GM18526 (cell line): Measurements from ENCODE around the gene ZNRF3.

Experiments used
- POLR2A ChIP-seq: IDR thresholded peaks from 3 replicates; pipeline ENCODE4 v1.6.1; 2011; ENCODE audit not compliant: insufficient read length; ENCODE audit errors: extremely low read depth

ZNRF3 gene

DNA sequence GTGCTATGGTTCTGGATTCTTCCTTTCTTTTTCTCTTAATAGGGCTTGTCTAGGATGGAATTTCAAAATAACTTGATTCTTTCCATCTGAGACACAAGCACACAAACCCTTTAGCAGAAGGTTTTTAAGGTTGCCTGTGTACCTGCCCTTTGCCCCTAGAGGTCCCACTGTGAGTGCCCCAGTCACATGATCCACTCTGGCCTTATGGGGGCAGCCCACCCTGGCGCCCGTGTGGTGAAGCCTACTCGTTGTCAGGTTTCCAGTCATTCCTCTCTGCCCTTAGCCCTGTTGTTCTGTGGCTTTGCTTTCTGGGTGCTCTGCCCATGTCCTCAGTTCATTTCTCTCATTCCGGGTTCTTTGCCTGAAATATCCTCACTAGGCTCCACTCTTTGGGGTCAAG lies 51.8 kb downstream of the ZNRF3 start:
- TF ChIP-seq POLR2A = no peak

DNA sequence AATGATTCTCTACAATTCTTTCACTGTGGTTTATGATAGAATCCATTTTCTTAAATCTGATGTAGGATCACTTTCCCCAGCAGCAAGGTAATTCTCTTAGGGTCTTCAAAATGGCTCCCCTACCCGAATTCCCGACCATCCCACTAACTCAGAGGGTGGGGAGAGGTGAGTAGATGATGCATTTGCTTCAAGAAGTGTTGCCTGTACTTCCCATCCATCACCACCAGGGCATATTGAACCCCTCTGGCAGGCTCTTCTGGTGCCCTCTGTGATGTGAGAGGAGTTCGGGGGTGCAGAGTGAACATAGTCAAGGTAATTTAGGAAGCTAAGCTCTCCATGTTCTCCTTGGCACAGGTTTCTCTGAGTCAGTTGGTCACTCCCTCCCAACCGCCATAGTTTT lies 52.3 kb downstream of the ZNRF3 start:
- TF ChIP-seq POLR2A = no peak

DNA sequence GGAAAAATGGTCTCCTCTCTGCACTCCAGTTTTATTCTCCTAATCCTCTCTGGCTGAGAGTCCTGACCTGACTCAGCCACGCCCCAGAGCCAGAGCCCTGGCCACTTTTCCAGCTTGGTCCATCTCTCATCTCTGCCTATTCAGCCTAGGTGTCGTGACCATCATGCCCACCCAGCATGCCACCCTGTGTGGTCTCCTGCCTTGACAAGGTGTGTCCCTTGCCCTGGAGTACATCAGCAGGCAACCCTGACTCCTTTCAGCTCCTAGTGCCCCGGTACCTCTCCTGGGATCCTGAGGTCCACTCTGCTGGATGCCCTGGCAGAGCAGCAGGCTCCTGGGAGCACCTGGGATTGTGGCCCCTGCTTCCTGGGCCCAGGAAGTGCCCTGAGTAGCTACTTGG lies 52.8 kb downstream of the ZNRF3 start:
- TF ChIP-seq POLR2A = no peak

DNA sequence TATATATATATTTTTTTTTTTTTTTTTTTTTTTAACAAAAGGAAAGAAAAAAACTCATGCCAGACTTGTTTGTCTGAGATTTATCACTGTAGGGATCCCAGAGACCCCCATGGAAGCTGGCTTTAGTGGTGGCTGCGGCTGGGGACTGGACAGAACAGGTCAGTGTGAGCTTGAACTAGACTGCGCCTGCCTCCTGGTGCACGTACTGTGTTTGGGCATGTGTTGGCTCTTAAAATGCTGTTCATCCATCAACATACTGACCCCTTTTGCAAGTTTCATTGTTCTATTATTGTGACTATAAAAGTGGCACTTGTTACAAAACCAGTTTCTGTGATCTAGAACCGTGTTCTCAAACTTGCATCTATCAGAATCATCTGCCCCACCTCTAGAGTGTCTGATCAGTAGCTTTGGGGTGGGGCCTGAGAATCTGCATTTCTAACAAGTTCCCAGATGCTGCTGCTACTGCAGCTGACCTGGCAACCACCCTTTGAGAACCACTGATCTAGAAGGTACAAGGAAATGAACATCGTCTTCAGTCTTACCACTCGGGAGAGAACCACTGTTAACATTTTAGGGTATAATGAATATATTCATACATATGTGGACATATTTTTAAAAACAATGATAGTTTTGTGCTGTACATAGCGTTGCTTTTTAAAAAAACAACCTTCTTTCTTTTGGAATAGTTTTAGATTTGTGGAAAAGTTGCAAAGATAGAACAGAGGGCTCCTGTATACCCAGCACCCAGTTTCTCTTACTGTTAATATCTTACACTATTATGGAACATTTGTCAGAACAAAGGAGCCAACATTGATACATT lies 54.0 kb downstream of the ZNRF3 start:
- no peak for TF ChIP-seq POLR2A

DNA sequence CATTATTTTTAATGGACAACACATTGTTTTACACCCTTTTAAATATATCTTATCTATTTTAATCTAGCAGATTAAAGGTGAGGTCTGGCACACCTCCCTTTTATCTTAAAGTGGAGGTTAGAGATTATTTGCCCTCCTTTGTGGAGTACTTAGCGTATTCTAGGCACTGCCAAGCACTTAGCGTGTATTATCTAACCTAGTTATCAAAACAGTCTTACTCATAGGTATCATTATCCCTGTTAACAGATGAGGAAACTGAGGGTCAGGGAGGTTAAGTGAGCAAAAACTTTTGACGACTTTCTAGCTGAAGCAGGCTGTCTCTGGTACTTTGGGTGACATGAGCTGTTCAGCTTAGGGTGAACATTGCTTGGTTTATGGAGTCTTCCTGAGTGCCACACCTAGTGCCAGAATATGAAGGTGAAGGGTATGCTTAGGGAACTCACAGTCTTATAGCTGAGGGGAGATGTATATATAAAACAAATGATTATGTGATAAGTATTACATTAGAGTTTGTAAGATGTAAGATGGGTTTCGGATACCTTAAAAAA lies 55.0 kb downstream of the ZNRF3 start:
- no peak for TF ChIP-seq POLR2A

DNA sequence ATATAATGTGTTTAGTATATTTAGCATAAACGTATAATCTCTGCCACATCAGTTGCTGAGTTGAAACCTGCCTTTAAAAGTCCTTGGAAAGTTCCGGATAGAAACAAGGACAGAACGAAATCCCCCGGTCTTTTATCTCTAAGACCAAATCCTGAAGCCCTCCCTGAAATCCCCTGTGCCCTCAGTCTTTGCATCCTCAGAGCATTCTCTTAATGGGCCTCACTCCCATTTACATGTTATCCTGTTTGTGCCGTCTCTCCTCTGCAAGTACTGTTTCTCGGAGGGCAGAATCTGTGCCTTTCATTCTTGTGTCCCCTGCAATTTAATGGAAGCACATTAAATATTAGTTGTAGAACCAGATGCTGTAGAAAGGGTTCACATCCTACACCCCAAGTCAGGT lies 56.0 kb downstream of the ZNRF3 start:
- no peak for TF ChIP-seq POLR2A

DNA sequence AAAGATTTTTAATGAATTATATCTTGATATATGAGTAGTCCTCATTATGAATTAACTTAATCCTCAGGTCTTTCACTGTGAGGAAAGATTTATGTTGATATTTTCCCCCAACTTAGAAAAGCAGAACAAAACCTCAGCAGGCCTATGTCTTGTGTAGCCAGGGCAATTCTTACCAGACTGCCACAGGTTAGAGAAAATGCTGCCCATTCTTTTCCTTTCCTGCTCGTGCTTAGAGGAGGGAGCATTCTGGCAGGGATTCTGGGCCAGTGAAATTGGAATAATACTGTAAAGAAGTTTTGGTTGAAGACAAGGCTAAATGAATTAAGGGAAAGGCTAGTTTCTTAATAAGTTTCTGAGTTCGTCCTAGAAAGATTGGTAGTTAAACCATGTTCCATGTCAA lies 56.6 kb downstream of the ZNRF3 start:
- no peak for TF ChIP-seq POLR2A

DNA sequence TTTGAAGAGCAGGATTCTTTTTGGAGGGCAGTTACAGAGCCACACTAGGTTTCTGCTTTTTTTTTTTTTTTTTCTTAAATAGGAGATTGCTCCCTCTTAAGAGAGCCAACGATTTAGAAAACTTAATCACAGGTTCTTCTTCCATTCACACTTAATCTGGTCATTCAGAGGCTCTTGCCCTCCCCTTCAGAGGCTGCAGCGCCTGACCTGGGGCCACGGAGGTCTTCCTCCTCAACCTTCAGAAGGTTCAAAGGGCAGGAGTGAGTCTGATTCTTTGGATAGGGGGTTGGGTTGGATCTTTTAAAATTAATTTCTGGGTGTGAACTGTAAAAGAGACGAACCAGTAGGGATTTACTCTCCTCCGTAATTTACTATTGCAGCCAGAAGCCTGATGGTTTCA lies 57.1 kb downstream of the ZNRF3 start:
- no peak for TF ChIP-seq POLR2A

DNA sequence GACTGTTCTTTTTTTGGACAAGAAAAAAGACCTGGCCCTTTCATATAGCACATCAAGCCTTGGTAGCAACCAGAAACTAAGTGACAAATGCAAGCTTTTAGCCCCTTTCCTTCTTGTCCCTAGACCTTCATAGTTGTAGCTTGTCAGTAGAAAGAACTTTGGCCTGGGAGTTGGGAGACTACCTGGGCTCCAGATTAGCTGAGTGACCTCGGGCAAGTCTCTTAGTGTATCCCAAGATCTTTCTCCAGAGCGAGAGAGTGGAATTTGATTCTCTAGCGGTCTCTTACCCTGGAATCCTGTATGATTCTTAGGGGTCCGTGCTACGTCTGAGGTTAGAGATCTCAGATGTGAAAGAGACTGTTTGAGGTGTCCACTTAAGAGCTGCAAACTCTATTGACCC lies 59.0 kb downstream of the ZNRF3 start:
- TF ChIP-seq POLR2A = no peak

DNA sequence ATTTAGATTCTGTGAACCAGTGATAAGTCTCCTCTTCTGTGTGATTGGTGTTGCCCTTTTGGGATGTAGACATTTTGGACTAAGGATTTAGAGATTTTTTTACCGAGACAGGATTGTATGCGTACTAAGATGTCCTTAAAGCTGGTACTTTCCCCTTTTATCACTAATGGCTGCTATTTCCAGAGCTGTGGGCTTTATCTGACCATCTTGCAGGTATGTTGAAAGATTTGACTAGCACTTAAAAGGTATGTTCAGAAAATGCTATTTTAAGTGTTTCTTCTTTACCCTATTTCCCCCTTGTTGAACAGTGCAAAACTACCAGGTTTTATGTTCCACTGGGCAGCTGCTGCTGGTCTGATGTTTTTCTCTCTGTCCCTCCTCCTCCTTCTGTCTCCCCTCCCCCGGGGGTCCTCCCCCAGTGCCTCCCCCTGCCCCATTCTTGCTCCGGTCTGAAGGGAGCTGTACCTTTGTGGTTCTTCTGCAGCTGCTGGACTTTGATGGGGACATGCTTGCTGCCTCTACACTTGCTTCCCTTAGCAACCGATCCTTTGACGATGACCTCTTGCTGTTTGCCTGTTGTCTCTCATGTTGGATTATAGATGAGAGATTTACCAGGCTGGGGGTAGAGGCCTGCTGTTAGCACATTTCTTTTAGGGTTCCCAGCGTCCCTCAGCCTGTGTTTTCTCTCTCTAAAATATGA lies 59.6 kb downstream of the ZNRF3 start:
- no peak for TF ChIP-seq POLR2A

DNA sequence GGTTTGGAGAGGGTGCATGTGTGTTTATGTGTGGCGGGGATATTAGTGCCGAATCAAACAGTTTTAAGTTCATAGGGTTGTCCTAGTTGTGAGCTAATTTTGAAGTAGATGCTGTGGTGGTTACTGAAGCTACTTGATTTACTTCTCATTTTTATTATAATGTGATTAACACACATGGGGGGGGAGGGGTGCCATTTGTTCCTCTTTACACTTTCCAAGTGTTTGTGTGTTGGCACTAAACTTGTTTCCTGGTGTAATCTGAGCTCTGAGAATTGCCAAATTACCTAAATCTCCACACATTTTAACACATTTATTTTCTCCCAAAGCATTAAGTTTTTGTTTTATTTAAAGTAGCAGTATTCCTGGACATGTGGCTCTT lies 60.1 kb downstream of the ZNRF3 start:
- TF ChIP-seq POLR2A = no peak

DNA sequence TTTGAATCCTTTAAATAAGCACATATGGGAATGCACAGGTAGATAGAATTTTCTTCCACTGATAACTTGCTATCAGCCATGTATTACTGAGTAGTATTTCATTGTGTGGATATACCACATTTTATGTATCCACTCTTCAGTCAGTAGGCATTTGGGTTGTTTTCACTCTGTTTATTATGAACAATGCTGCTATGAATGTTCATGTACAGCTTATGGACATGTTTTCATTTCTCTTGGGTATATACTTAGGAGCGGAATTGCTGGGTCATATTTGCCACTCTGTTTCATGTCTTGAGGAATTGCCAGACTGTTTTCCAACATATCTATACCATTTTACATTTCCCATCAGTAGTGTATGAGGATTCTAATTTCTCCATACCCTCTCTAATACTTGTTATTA lies 63.8 kb downstream of the ZNRF3 start:
- no peak for TF ChIP-seq POLR2A

DNA sequence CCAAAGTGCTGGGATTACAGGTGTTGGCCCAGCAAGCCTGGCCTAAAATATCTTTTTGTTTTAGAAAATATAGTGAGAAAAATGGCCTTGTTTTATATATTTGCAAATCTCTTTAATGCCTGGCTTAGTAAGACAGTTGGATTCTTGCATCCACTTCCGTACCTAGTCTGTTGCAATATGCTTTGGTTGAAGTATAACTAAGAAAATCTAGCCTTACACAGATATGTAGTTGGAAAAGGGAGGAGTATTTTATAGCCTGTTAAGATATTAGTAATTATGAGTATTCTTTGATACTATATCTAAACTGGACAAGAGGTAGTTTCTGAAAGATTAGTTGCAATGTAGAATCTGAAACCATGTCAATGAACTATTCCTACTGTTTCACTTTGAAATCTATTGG lies 65.1 kb downstream of the ZNRF3 start:
- TF ChIP-seq POLR2A = no peak

DNA sequence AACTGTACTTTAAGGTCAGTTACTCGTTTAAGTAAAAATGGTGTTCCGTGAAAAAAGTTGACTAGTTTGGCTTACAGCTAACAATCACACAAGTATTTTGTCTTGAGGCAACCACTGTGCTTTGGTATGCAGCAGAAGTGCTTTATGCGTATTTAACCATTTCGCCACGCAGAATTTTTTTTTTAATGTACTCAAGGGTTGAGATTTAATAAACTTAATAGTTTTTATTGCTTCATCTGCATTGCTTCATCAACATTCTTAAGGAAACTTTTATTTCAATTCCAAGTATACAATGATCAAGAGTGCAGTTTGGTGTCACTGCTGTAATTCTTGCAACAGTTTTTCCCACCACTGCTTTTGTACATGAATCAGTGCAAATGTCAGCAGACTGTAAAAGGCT lies 66.4 kb downstream of the ZNRF3 start:
- TF ChIP-seq POLR2A = no peak

DNA sequence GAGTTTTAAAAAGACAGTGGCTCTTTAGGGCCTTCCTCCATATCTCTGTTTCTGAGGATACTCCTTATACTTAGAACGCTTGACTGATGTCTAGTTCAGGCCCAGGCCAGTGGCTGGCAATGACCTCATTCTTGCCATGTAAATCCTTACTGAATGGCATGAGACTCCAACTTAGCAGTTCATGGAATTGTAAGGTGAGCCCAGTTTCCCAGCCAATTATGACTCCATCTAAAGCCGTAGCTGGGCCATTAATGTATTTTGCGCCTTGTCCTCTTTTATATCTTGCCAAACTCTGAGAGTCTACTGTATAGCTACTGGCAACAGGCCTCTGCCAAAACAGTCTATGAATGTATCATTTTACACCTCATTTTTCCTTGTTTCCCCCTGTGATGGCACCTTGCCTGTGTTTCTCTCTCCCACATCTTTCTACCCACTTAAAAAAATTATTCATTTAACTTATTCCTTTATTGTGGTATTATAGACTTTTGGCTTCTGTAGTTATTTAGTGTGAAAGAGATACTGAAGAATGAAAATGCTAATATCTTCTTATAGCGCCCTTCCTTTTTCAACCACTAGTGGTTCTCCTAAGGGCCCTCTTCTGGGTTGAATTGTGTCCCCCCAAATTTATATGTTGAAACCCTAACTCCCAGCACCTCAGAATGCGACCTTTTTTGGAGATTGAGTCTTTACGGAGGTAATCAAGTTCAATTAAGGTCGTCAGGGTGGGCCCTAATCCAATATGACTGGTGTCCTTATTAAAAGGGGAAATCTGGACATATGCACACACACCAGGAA lies 67.4 kb downstream of the ZNRF3 start:
- TF ChIP-seq POLR2A = no peak

DNA sequence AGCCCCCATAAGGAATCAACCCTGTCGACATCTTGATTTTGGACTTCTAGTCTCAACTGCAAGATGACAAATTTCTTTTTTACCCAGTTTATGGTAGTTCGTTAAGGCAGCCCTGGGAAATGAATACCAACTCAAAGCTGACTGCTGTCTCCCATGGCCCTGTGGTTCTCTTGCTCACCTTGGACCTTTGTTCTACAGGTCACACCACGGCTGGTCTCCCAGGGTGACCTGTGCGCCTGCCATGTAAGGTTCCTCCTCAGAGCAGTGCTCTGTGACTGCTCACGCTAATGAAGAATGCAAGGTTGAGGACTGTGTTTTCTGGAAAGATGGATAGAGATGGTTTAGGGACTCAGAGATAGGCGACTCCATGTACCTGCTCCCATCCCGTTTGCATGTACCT lies 68.2 kb downstream of the ZNRF3 start:
- TF ChIP-seq POLR2A = no peak

DNA sequence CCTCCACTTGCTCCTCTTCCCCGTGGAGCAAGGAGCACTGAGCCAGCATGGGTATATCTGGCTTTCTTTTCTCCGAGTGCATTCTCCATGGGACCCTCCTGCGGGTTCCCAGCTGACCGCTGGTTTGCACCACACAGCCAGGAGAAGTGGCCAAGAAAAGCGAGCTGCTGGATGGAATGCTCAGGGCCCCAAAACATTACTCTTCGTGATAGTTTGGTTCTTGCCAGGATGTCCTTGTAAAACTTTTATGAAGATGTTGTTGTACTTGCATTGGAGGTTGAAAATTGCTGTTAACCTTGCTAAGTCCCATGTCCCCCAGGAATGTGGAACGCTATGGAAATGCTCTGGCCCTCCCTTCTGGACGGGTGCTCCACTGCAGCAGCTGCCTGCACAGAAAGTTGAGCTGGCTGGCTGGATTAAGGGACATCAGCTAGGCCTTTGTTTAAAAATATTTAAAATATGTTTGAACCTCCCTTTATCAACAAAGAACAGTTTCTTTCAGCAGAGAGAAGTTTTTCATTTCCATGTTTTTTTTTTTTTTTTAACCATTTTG lies 68.7 kb downstream of the ZNRF3 start:
- TF ChIP-seq POLR2A = no peak
